IMR-90 (cell line): ENCODE measurements around the gene PPFIA2. TPM values are rescaled to one million over a fixed set of nuclear protein-coding genes. Genes with fewer than 3 reads are reported as not detected.

ENCODE experiments used
- ATAC-seq: fragments of 200-7000 bp; cut with Tn5 transposase; 2 replicates; pipeline ENCODE4 v1.9.1; 2020; ENCODE audit warnings: low read depth, mild to moderate bottlenecking, moderate library complexity
- BruUV-seq: library from RNA; stranded (reverse); fragments of 400-500 nt; replicated peaks from 2 replicates; lab custom pipeline; 2021; lab: Mats Ljungman, UMichigan
- CTCF ChIA-PET: fragments of 300-600 bp; formaldehyde crosslinking; extraction: SDS; loops from one replicate; lab custom pipeline; 2021; ENCODE audit warnings: antibody characterized with exemption; lab: Yijun Ruan, JAX
- POLR2A ChIA-PET: fragments of 300-600 bp; sonication (Branson Sonifier 250); formaldehyde crosslinking; loops from one replicate; lab custom pipeline; 2022; ENCODE audit warnings: antibody characterized with exemption; ENCODE audit not compliant: unreplicated experiment; lab: Charles Lee
- DNase-seq: peaks from one replicate; pipeline ENCODE4 v3.0.0; 2013
- H2AFZ ChIP-seq: replicated peaks from 2 replicates; pipeline ENCODE3; 2013; ENCODE audit warnings: low read length, mild to moderate bottlenecking; ENCODE audit not compliant: poor library complexity
- H2AK5ac ChIP-seq: 2 replicates; pipeline ENCODE4 v1.6.1; 2013; ENCODE audit warnings: low read depth, low read length, inconsistent platforms
- H2AK9ac ChIP-seq: replicated peaks from 2 replicates; pipeline ENCODE3; 2013; ENCODE audit warnings: mild to moderate bottlenecking, low read depth, low read length, moderate library complexity; ENCODE audit not compliant: poor library complexity
- H2BK120ac ChIP-seq: 2 replicates; pipeline ENCODE4 v1.6.1; 2013; ENCODE audit warnings: low read depth, low read length, inconsistent platforms
- H2BK15ac ChIP-seq: 3 replicates; pipeline ENCODE4 v1.6.1; 2013; ENCODE audit warnings: low read depth, low read length, inconsistent platforms
- H2BK20ac ChIP-seq: 2 replicates; pipeline ENCODE4 v1.6.1; 2013; ENCODE audit warnings: low read depth, mild to moderate bottlenecking, inconsistent platforms, low read length, moderate library complexity
- H2BK5ac ChIP-seq: 2 replicates; pipeline ENCODE4 v1.6.1; 2013; ENCODE audit warnings: mild to moderate bottlenecking, low read depth, low read length, inconsistent platforms; ENCODE audit not compliant: poor library complexity, severe bottlenecking
- H3K14ac ChIP-seq: replicated peaks from 2 replicates; pipeline ENCODE4 v1.6.1; 2013; ENCODE audit warnings: low read depth, low read length, inconsistent platforms
- H3K18ac ChIP-seq: 2 replicates; pipeline ENCODE4 v1.6.1; 2013; ENCODE audit warnings: low read depth, low read length, control low read depth
- H3K23ac ChIP-seq: 2 replicates; pipeline ENCODE4 v1.6.1; 2013; ENCODE audit warnings: low read depth, low read length, inconsistent platforms
- H3K27ac ChIP-seq: 2 replicates; pipeline ENCODE4 v1.5.1; 2013; ENCODE audit warnings: mild to moderate bottlenecking, control low read depth, low read length; ENCODE audit not compliant: insufficient read depth
- H3K27me3 ChIP-seq: 2 replicates; pipeline ENCODE4 v1.6.1; 2013; ENCODE audit warnings: low read length; ENCODE audit not compliant: control insufficient read depth, insufficient read depth
- H3K36me3 ChIP-seq: 2 replicates; pipeline ENCODE4 v1.6.1; 2013; ENCODE audit warnings: low read length, mixed read lengths; ENCODE audit not compliant: control insufficient read depth, insufficient read depth
- H3K4ac ChIP-seq: 2 replicates; pipeline ENCODE4 v1.6.1; 2013; ENCODE audit warnings: low read depth, low read length, inconsistent platforms
- H3K4me1 ChIP-seq: 2 replicates; pipeline ENCODE4 v1.6.1; 2013; ENCODE audit warnings: low read length, mixed read lengths; ENCODE audit not compliant: control insufficient read depth, insufficient read depth
- H3K4me2 ChIP-seq: 2 replicates; pipeline ENCODE4 v1.6.1; 2013; ENCODE audit warnings: low read depth, mild to moderate bottlenecking, control low read depth, low read length, moderate library complexity
- H3K4me3 ChIP-seq: 2 replicates; pipeline ENCODE4 v1.5.1; 2013; ENCODE audit warnings: low read depth, mild to moderate bottlenecking, control low read depth, low read length, moderate library complexity; ENCODE audit not compliant: insufficient read depth
- H3K56ac ChIP-seq: 2 replicates; pipeline ENCODE4 v1.6.1; 2013; ENCODE audit warnings: low read length, inconsistent platforms; ENCODE audit not compliant: insufficient read depth; ENCODE audit errors: extremely low read depth
- H3K79me1 ChIP-seq, 2 experiments: 2 replicates each; pipeline ENCODE4 v1.6.1; 2013; ENCODE audit warnings: low read length in 2 of 2, inconsistent platforms in 1 of 2, low read depth in 1 of 2
- H3K9ac ChIP-seq: 2 replicates; pipeline ENCODE4 v1.6.1; 2013; ENCODE audit warnings: low read depth, low read length, control low read depth
- H3K9me1 ChIP-seq: 2 replicates; pipeline ENCODE4 v1.6.1; 2013; ENCODE audit warnings: low read length, inconsistent platforms; ENCODE audit not compliant: insufficient read depth
- H3K9me3 ChIP-seq: 2 replicates; pipeline ENCODE4 v1.6.1; 2013; ENCODE audit warnings: low read length; ENCODE audit not compliant: control insufficient read depth, insufficient read depth
- H4K20me1 ChIP-seq: 2 replicates; pipeline ENCODE4 v1.6.1; 2013; ENCODE audit warnings: low read length, inconsistent platforms; ENCODE audit not compliant: insufficient read depth
- H4K5ac ChIP-seq: 2 replicates; pipeline ENCODE4 v1.6.1; 2013; ENCODE audit warnings: mild to moderate bottlenecking, low read depth, low read length, control low read depth
- H4K8ac ChIP-seq, 2 experiments: 2 replicates each; pipeline ENCODE4 v1.6.1; 2013; ENCODE audit warnings: low read depth in 2 of 2, low read length in 2 of 2, control low read depth in 1 of 2, inconsistent platforms in 1 of 2
- H4K91ac ChIP-seq: 2 replicates; pipeline ENCODE4 v1.6.1; 2013; ENCODE audit warnings: low read depth, low read length, inconsistent platforms; ENCODE audit not compliant: insufficient read depth
- CEBPB ChIP-seq: IDR thresholded peaks from 2 replicates; pipeline ENCODE4 v1.6.1; 2012; ENCODE audit warnings: low read depth, low read length, improper control_type of control experiment
- ELK1 ChIP-seq: fragments of 150-350 bp; IDR thresholded peaks from 2 replicates; pipeline ENCODE4 v1.6.1; 2016; ENCODE audit warnings: low read depth, mild to moderate bottlenecking, low read length, moderate library complexity, borderline replicate concordance
- FOS ChIP-seq: fragments of 150-350 bp; IDR thresholded peaks from 2 replicates; pipeline ENCODE4 v1.6.1; 2016; ENCODE audit warnings: low read depth, low read length
- MAFK ChIP-seq: IDR thresholded peaks from 2 replicates; pipeline ENCODE4 v1.6.1; 2012; ENCODE audit warnings: low read depth, low read length, improper control_type of control experiment
- MAZ ChIP-seq: IDR thresholded peaks from 2 replicates; pipeline ENCODE4 v1.6.1; 2012; ENCODE audit warnings: low read depth, mild to moderate bottlenecking, low read length, improper control_type of control experiment, moderate library complexity, borderline replicate concordance
- POLR2A ChIP-seq: IDR thresholded peaks from 2 replicates; pipeline ENCODE4 v1.6.1; 2012; ENCODE audit warnings: mild to moderate bottlenecking, low read depth, low read length
- RCOR1 ChIP-seq: IDR thresholded peaks from 2 replicates; pipeline ENCODE4 v1.6.1; 2012; ENCODE audit warnings: mild to moderate bottlenecking, low read length, improper control_type of control experiment; ENCODE audit not compliant: insufficient replicate concordance
- WGBS, 2 experiments: methylation state at CpG; one replicate each; pipeline versions ENCODE4 v1.1.5 to v1.1.7; 2013; ENCODE audit warnings: missing lambda C conversion rate in 2 of 2; ENCODE audit not compliant: insufficient read length in 1 of 2; ENCODE audit errors: extremely low coverage in 2 of 2; 5-methylcytosine and 5-hydroxymethylcytosine counted together
- dilution Hi-C: fragments of 300-500 bp; cut with HindIII; formaldehyde crosslinking; loops from one replicate; pipeline ENCODE4 v1.14.3; 2018; ENCODE audit warnings: low sequenced_read_pairs; ENCODE audit not compliant: unreplicated experiment
- in situ Hi-C: fragments of 300-500 bp; cut with MboI; formaldehyde crosslinking; loops from 3 replicates; pipeline ENCODE4 v1.14.3; 2019; ENCODE audit warnings: low sequenced_read_pairs, inconsistent platforms, mixed read lengths
- intact Hi-C: fragments of 100-400 bp; cut with micrococcal nuclease; formaldehyde crosslinking; loops from 2 replicates; pipeline ENCODE4 v1.10.0; 2022
- polyA plus RNA-seq, 3 experiments: library from polyadenylated mRNA; depleted of rRNA; stranded (reverse); fragments of >200 nt; gene quantifications; 2 replicates each; pipeline ENCODE4 v1.2.3, GENCODE V29; 2012; ENCODE audit warnings: low replicate concordance in 1 of 3
- total RNA-seq: library from RNA; depleted of rRNA; stranded (reverse); fragments of >200 nt; gene quantifications from 2 replicates; pipeline ENCODE4 v1.2.3, GENCODE V29; 2012

Gene PPFIA2
- total and polyA plus RNA-seq, 2 of the 4 experiments (the other 2 are of a cell fraction) = 0.29 to 1.3 TPM

- H3K23ac ChIP-seq = no peak overlapping the region
- H3K9me3 ChIP-seq = no peaks in the 10 kb centered on the region
- TF ChIP-seq MAZ (no peak), POLR2A (no peak), MAFK (no peak), ELK1 (no peak), RCOR1 (no peak), FOS (no peak), CEBPB (no peak)
- H4K20me1 ChIP-seq = no peaks in the 10 kb centered on the region
- no peak overlapping the region for H2AFZ ChIP-seq
- no peak for DNase-seq
- H3K36me3 ChIP-seq = no peaks in the 10 kb centered on the region
- H3K9me1 ChIP-seq = no peaks in the 10 kb centered on the region
- H3K18ac ChIP-seq = no peak overlapping the region
- no peak overlapping the region for H2AK9ac ChIP-seq
- H4K5ac ChIP-seq = no peak overlapping the region
- in situ Hi-C loops = no loop called here
- ChIA-PET POLR2A (no interaction called here), CTCF (no interaction called here)
- no peak overlapping the region for H4K91ac ChIP-seq
- H3K56ac ChIP-seq = no peak overlapping the region
- no peak overlapping the region for H3K9ac ChIP-seq
- no peak overlapping the region for H4K8ac ChIP-seq
- no peaks in the 10 kb centered on the region for H3K4me1 ChIP-seq
- WGBS, 2 experiments = no CpG with 5 or more reads among the region's 2 CpGs
- H3K4ac ChIP-seq = no peak overlapping the region
- no peak for ATAC-seq
- no peak overlapping the region for H3K27ac ChIP-seq
- H2BK5ac ChIP-seq = no peak overlapping the region
- no TSS peak for BruUV-seq
- H2BK20ac ChIP-seq = no peak overlapping the region
- no peak overlapping the region for H2AK5ac ChIP-seq
- H3K27me3 ChIP-seq = no peaks in the 10 kb centered on the region
- H2BK15ac ChIP-seq = no peak overlapping the region
- intact Hi-C loops = no loop called here
- no peaks in the 10 kb centered on the region for H3K79me1 ChIP-seq
- H3K4me3 ChIP-seq = no peak overlapping the region
- H3K4me2 ChIP-seq = no peak overlapping the region
- H3K14ac ChIP-seq = no peak overlapping the region
- H2BK120ac ChIP-seq = no peak overlapping the region
- dilution Hi-C loops = no loop called here
Measured at GRCh38 chr12:81333812-81334211, 425.3 kb downstream of the PPFIA2 start.
